ENCODE results near the gene ZNF831. TPM values are rescaled to one million over a fixed set of nuclear protein-coding genes. Genes with fewer than 3 reads are reported as not detected.

ZNF831 gene
- total RNA-seq, 1 experiment from 2014 or later, result 0.15 TPM

GRCh38 chr20:59146780-59147565 is 16.6 kb upstream of the ZNF831 start:
- RAD21 ChIA-PET (ENCODE audit: low non-redundant PET in 1 of 2, low total read pairs in 2 of 2, uncharacterized antibody in 2 of 2, unreplicated experiment in 2 of 2), result no interaction called here
- Histone ChIP-seq H4K20me1 (ENCODE audit: insufficient read depth) (no peaks in the 10 kb centered on the region), H3K4me2 (ENCODE audit: low read length) (no peak overlapping the region), H3K4me1 (ENCODE audit: control insufficient read depth in 1 of 2, insufficient read depth in 2 of 2, low read length in 2 of 2) (no peaks in the 10 kb centered on the region), H2AFZ (ENCODE audit: low read depth, low read length, poor library complexity, severe bottlenecking) (no peak overlapping the region), H3K9me2 (ENCODE audit: insufficient read depth) (no peaks in the 10 kb centered on the region), H3K4me3 (replicated peaks in 1 of 2; ENCODE audit: low read depth in 1 of 2, low read length in 2 of 2) (no peak overlapping the region), H3K9me3 (ENCODE audit: control insufficient read depth in 1 of 2, insufficient read depth in 1 of 2, low read depth in 1 of 2, low read length in 2 of 2) (no peaks in the 10 kb centered on the region), H3K27me3 (ENCODE audit: insufficient read depth, low read length) (peaks cover 28% of the 10 kb centered on the region), H3K79me2 (ENCODE audit: insufficient read depth, low read length) (no peaks in the 10 kb centered on the region), H3K36me3 (ENCODE audit: control insufficient read depth in 1 of 2, insufficient read depth in 2 of 2, low read length in 2 of 2) (no peaks in the 10 kb centered on the region), H3K27ac (ENCODE audit: low read depth, low read length) (no peak overlapping the region), H3K9ac (ENCODE audit: low read length) (no peak overlapping the region)
- no peak for DNase-seq (ENCODE audit: low read depth, low spot score)
- TF ChIP-seq FOSL1 (IDR thresholded peaks at IDR 0.05; ENCODE audit: low read depth), result no peak
- TF ChIP-seq TCF7L2 (IDR thresholded peaks at IDR 0.05; ENCODE audit: borderline replicate concordance, extremely low read depth, insufficient read depth, insufficient read length), result no peak
- no peak for TF ChIP-seq ZBTB33 (IDR thresholded peaks at IDR 0.05; ENCODE audit: extremely low read depth, insufficient replicate concordance, low read length)
- TF ChIP-seq ATF3 (IDR thresholded peaks at IDR 0.05), result no peak
- TF ChIP-seq ELF1 (IDR thresholded peaks at IDR 0.05; ENCODE audit: borderline replicate concordance, low read depth), result no peak
- intact Hi-C loops (cut with micrococcal nuclease), result no loop called here
- CTCF ChIA-PET, result no interaction called here
- no peak for ATAC-seq
- POLR2A ChIA-PET, result no interaction called here
- no TSS peak for BruUV-seq (replicated peaks)

GRCh38 chr20:59147586-59147985 is 16.0 kb upstream of the ZNF831 start:
- POLR2A ChIA-PET, result no interaction called here
- RAD21 ChIA-PET (ENCODE audit: low non-redundant PET in 1 of 2, low total read pairs in 2 of 2, uncharacterized antibody in 2 of 2, unreplicated experiment in 2 of 2), result no interaction called here
- Histone ChIP-seq H3K9me2 (ENCODE audit: insufficient read depth) (no peaks in the 10 kb centered on the region), H3K4me2 (ENCODE audit: low read length) (no peak overlapping the region), H3K4me1 (ENCODE audit: control insufficient read depth in 1 of 2, insufficient read depth in 2 of 2, low read length in 2 of 2) (no peaks in the 10 kb centered on the region), H3K4me3 (replicated peaks in 1 of 2; ENCODE audit: low read depth in 1 of 2, low read length in 2 of 2) (no peak overlapping the region), H2AFZ (ENCODE audit: low read depth, low read length, poor library complexity, severe bottlenecking) (no peak overlapping the region), H3K9ac (ENCODE audit: low read length) (no peak overlapping the region), H3K27ac (ENCODE audit: low read depth, low read length) (no peak overlapping the region), H3K9me3 (ENCODE audit: control insufficient read depth in 1 of 2, insufficient read depth in 1 of 2, low read depth in 1 of 2, low read length in 2 of 2) (no peaks in the 10 kb centered on the region), H3K27me3 (ENCODE audit: insufficient read depth, low read length) (peaks cover 28% of the 10 kb centered on the region), H3K36me3 (ENCODE audit: control insufficient read depth in 1 of 2, insufficient read depth in 2 of 2, low read length in 2 of 2) (no peaks in the 10 kb centered on the region), H4K20me1 (ENCODE audit: insufficient read depth) (no peaks in the 10 kb centered on the region), H3K79me2 (ENCODE audit: insufficient read depth, low read length) (no peaks in the 10 kb centered on the region)
- no peak for TF ChIP-seq RAD21 (IDR thresholded peaks at IDR 0.05; ENCODE audit: low read depth)
- ATAC-seq, result no peak
- no peak for DNase-seq (ENCODE audit: low read depth, low spot score)
- BruUV-seq (replicated peaks), result no TSS peak
- intact Hi-C loops (cut with micrococcal nuclease), result no loop called here
- CTCF ChIA-PET, result no interaction called here
